8988T (cell line): ENCODE data around the gene DBN1.

Source experiments
- DNase-seq: peaks from one replicate; pipeline ENCODE4 v3.0.0; 2011

DBN1 gene

DNA sequence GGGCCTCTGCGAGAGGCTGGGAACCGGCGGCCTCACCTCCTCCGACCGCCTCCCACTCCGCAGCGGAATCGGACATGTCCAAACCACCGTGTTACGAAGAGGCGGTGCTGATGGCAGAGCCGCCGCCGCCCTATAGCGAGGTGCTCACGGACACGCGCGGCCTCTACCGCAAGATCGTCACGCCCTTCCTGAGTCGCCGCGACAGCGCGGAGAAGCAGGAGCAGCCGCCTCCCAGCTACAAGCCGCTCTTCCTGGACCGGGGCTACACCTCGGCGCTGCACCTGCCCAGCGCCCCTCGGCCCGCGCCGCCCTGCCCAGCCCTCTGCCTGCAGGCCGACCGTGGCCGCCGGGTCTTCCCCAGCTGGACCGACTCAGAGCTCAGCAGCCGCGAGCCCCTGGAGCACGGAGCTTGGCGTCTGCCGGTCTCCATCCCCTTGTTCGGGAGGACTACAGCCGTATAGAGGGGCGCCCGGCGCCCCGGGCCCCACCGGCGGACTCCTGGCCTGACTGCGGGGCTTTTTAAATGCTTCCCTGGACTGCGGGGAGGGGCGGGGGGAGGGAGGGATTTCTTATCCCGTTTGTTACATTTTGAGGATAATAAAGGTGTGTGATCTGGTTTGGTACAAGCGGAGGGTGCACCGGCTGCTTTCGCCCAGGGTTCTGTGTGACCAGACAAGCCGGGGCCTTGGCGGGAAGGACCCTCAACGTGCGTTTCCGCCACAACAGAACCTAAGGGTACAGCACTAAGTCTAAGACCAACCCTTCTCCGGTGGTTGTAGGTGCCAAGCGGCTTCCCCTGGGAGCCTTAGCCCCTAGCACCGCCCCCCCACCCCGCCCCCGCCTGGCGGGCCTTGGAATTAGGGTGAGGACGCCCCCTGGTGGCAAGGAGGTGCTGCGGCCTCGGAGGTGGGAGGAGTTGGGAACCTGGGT, 17.5 kb downstream of the DBN1 start:
- peak; percentile 99 for DNase-seq

DNA sequence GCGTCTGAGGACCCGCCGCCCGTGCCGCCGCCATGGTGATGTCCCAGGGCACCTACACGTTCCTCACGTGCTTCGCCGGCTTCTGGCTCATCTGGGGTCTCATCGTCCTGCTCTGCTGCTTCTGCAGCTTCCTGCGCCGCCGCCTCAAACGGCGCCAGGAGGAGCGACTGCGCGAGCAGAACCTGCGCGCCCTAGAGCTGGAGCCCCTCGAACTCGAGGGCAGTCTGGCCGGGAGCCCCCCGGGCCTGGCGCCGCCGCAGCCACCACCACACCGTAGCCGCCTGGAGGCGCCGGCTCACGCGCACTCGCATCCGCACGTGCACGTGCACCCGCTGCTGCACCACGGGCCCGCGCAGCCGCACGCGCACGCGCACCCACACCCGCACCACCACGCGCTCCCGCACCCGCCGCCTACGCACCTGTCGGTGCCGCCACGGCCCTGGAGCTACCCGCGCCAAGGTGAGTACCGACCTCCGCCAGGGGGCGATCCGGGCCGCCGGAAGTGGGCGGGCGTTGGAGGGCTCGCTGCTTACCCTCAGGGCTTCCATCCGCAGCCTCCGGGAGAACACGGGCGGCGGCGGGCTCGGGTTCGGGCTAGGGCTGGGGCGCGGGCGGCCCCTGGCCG, 18.3 kb downstream of the DBN1 start:
- DNase-seq: peak; percentile 96

DNA sequence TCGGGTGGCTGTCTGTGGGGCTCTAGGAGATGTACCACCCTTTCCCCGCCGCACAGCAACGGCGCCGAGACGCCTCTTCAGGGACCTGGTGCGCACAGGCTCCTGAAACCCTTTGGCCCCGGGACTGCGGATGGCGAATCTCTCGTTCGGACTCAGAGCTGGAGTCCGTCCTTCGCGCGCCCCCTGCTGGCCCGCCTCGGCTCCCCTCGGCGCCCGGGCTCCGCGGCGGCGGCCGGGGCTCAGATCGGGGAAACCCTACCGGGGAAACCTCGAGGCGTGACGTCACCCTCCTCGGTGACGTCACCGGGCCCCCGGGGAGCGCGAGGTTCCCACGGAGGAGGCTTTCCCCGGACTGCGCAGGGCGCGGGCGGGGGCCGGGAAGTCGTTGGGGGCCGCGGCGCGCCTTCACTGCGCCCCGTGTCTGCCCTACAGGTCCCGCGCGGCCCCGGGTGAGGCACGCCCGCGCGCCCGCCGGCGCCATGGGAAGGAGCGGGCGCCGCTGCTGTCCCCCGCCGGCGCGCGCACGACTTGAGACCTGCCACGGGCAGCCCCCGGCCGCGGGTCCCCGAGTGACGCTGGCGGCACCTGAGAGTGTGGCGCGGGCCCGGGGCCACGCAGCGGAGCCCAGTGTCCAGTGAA, 18.9 kb downstream of the DBN1 start:
- peak; percentile 100 for DNase-seq

DNA sequence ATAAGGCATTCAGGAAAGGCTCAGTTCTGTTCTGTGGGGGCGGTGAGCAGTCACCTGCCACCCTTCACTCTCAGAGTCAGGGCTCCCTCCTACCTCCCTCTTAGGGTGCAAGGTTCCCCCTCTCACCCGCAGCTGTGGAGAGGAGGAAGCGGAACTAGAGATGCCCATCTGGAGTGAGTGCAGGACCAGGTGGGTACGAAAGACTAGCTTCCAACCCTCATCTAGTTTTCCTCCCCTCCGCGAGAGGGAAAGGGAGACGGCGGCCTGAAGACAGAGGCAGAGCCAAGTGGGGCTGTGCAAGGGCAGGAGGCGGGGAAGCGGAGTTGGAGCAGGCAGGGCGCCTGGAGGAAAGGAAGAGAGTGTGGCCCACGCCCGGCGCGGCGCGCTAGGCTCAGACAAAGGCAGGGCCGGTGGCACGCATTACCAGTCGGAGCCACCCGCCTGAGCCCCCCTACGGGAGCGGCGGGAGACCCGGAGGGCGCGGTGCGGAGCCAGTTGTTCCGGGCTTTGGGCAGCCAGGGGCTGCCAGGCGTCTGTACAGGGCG, 19.5 kb downstream of the DBN1 start:
- DNase-seq: no peak

DNA sequence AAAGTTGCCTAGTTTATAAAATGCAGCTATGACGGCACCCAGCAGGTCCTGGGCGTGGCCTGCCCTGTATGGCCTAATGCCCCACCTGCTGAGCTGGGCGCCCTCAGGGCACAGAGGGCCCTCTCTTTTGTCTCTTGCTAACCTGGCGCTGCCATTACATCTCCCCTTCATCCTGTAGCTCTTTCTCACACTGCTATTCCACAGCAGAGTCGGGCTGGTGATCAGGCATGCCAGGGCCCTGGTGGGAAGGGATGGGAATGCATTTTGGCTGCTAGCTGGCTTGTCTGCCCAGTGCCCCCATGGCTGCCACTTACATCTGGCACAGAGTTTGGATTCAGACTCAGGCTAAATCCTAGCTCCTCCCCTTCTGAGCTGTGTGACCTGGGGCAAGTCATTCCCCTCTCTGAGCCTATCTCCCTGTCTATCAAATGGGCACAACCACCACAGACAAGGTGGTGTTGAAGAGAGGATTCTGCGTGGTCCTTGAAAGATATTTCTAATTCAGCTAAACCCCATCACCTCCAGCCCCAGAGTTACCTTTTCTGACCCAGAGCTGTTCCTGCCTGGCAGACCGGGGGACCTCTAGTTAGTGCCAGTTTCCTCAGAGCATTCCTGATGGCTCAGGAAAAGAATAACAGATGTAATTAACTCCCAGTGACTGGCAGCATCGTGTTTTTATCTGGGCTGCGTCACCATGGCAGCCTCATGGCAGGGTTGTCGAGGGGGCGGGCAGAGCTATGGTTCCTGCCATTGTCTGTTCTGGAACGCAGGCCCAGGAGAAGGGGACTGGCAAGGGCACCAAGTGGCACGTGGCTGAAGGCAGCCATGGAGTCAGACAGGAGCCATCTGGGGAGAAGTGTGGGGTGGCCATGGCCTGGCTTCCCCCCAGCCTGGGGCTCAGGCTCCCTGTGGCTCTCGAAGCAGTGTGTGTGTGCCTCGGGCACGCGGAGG, 20.5 kb downstream of the DBN1 start:
- no peak for DNase-seq

DNA sequence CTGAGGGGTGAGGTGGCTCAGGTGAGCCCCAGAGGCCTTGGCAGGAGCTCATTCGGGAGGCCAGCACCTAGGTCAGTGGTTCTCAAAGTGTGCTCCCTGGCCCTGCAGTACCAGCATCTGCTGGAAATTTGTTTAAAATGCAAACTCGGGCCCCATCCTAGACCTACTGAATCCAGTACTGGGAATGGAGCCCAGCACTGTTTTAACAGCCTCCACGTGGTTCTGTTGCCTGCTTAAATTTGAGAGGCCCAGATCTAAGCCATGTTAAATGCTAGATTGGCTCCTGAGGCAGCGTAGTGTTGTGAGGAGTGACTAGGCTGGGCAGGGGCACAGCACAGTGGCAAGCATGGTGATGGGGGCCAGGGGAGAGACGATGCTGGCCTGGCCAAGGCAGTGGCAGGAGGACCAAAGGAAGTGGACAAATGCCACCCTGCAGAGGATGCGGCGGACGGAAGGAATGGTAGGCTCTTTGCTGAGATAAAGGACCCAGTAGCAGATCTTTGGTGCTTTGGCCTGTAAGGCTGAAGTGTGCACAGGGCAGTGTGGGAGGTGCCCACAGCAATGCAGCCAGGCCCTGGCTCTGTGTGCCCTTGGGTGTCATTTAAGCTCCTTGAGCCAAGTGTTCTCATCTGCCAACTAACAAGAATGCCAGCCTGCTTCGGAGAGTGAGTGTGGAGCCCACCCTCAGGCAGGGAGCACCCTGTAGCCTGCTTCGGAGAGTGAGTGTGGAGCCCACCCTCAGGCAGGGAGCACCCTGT, 22.6 kb downstream of the DBN1 start:
- DNase-seq: no peak

DNA sequence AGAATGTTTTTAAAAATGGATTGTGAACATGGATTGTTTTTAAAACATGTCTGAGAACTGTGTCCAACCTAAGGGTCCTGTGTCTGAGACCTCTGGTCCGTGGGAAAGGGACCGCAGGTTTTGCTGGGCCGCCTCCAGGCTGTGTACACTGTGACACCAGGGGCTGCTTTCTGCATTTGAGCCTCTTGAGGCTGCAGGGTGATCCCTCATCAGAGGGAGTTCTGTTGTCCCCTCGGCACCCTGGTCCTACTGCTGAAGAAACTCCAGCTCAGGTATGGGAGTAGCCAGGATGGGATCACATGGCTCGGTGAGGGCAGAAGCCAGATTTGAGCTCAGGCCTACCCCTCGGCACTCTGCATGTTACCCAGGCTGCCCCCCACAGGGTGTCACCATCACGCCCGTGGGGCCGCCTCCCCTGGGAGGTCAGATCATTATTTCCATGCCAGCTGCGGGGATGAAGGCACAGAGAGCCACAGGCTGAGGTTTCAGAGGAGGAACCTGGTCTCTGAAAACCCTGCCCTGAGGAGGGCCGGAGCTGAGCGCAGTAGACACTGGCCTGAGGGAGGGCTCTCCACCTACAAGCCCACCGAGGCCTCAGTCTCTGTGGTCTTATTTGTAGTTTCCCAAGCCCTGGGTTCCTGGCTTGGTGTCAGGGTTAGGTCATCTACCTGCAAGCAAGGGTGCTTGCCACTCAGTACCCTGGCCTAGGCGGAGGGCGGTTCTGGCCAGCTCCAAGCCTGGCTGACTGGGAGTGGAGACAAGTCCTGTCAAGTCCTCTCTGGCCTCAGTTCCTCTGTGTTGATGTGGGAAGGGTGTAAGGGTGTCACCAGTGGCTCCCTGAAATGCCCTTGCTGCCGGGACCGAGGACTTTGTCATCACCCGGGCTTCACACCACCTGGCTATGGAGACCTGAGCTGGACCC, 24.0 kb downstream of the DBN1 start:
- DNase-seq: no peak

DNA sequence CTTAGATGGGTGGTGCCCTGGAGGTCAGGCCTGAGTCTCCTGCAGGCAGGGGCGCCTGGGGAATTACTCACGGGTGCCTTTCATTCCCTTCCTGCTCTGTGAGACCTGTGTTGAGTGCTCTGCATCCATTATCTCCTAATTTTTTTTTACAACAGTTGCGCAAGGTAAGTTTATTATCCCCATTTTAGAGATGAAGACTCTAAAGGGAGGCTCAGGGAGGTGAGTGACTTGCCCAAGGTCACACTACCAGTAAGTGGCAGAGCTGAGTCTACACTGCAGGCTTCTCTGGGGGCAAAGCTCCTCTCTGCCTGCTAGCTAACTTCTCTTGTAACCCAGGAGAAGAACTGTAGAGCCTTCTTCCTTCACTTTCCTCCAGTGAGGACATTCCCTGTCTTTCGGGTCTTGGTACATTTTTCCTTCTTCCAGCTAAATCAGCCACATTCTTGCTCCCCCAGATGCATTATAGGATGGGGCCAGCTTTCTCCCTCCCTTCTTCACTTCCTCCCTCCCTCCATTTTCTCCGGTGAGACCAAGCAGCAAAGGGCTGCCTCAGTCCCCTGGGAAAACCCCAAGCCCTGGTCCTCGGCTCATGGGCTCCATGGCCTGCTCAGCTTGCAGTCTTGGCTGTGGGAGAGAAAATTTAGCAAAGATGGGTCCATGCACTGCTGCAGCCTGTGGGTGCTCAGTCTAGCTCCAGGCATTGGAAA, 25.0 kb downstream of the DBN1 start:
- no peak for DNase-seq

DNA sequence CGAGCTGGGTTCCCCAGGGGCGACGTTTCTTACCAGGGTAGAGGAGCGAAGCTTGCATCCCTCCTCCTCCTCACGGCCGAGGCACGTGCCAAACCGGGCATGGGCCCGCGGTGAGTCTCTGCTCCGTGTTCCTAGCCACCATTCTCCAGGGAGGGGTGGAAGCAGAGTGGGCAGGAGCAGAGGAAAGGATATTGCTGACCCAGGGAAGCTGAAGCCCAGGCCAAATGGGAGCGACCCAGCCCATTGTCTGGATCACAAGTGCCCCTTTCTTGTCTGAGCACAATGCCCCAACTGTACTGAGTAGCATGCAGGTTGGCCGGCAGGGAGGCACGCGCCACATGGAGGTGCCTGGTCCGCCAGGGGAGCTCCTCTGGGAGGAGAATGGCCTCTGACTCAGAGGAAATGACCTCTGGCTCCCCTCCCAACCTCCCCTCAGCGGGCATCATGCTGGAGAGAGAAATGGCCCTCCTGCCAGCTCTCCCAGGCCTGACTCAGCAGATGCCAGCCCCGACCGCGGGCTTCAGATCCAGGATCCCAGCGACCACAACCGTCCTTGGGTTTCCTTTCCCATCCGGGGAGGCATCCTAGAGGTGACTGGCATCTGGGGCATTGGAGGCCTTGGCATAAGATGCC, 25.7 kb downstream of the DBN1 start:
- peak; percentile 93 for DNase-seq

DNA sequence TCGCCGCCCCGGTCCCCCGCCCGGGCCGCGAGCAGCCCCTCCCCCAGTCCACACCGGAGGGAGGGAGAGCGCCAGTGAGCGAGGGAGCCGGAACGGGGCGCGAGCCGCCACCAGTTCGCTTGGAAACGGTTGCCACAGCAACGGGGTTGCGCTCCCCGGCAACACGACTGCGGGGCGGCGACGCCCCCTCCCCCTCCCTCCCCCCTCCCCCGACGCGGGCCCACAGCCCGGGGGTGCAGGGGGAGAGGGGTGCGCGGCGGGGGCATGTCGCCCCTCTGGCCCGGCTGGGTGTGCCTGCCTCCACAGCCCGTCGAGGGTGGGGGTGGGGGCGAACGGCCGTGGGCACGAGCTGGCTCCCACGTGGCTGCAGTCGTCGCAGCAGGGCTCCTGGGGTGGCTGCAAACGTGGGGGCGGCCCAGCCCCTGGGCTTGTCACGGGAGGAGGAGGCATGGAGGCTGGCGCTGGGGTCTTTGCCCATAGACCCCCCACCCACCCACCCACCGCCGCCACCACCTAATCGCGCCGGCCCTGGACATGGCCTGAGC, 26.3 kb downstream of the DBN1 start:
- DNase-seq: peak; percentile 80

DNA sequence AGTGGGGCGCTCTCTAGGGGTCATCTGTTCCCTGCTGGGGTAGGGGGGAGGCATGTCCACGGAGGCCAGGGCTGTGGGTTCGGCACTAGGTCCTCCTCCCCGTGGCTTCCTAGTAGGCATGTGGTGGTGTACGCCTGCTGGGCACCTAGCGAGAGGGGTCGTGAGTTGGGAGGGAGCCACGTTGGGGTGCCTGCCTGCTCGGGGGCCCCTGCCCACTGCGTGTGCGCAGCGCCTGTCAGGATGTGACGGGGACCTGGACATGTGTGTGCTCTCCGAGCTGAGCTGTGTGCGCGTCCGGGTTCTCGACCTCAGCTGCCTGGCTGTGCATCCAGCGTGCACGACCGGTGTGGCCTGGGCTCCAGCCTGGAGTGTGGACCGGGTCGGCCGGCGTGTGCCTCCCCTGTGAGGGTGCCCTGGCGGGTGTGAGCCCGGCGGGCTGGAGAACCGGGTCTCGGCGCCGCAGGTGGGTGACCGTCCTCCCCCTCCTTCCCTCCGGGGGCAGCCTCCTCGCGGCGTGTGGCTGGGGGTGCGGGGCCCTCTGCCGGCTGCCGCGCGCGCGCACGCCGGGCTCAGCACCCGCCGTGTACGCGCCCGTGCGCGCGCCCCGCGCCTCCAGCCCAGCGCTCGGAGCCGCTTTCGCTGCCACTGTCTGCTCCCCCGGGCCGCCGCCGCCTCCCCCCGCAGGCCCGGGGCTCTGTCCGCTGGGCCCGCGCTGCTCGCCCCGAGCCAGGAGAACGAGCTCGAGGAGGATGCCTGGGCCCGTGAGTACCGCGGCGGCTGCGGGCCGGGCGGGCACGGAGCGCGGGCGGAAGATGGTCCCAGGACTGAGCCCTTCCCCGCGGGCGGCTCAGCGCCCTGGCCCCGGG, 27.0 kb downstream of the DBN1 start, which contains the start of gene PRR7:
Gene PRR7, plus strand, starts transcription at position 615 of the 866 bp plus-strand sequence. CDS start 8,254 bp downstream, outside the sequence.
- peak; percentile 99 for DNase-seq

DNA sequence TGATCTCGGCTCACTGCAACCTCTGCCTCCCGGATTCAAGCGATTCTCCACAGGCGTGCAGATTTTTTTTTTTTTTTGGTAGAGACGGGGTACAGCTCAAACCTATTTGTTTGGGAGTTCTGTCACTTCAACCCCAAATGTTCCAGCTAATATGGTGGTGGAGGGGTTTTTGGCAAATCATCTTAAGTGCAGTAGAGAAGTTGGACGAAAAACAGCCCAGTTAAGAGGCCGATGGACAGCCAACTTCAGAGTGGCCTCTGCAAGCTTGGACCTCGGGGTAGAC, 27.6 kb downstream of the DBN1 start:
- no peak for DNase-seq

DNA sequence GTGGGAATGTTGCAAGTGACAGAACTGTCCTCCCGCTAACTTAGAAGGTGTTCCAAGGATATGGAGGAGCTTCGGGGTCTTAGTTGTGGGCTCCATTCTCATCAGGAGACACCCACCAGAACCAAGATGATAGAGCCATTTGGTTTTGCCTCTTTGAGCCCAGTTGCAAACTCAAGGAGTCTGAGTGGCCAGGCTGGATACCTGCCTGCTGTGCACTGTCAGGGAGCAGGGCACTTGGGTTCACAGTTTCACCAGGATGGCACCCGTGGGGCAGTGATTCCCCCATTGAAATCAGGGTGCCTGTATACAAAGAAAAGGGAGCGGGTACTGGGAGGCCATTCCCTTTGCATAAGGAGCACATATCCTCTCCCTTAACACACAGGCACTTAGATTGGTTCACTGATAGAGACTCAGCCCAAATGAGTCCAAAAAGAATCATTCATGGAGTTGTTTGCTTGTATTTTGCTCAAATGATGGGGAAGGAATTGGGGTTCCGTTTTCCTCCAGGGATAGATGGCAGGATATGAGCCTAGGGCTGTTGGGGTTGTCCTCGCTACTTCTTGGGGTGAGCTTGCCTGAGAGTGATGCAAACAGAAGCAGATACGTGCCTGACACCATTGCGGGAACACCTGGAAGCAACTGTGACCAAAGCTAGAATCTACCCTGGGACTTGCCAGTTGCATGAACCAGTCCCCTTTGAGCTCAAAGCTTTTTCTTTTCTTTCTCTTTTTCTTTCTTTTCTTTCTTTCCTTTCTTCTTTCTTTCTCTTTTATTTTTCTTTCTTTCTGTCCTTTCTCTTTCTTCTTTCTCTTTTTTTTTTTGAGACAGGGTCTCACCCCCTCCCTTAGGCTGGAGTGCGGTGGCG, 28.1 kb downstream of the DBN1 start:
- DNase-seq: no peak

DNA sequence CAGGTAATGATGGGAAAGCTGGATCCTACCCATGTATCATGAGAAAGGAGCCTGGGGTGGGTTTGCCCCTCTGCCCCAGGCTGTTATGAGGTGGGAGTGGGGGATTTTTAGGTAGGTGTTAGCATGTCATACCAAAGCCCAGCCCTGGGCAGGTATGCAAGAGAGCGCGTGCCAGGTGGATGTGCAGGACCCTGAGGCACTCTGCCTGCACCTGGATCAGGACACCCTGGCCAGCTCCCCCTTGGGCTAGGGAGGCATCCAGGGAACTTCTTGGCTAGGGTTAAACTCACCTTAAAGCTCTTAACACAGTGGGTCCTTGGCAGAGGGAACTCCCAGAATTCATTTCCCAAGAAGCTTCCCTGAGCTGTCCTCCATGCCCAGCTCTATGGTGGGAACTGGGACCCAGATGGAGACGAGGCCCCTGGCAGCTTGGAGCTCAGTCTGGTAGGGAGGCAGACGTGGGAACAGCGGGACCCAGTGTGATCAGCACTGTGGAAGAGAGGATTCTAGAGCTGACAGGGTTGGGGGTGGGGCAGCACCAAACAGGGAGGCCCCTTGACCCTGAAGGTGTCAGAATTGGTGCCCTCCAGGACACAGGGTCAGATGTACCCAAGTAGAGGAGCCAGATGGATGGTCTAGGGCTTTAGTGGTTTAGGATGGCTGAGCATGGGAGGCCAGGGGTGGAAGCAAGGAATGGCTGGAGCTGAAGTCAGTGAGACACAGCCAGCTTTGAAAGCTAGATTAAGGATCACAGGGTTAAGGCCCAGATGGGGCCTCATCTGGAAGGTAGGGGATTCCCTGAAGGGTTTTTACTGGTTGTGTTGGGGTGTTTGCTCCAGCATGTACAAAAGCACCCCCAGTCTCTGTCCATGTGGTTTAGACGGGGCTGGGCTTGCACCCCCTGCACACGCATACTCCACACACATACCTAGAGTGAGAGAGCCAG, 29.1 kb downstream of the DBN1 start:
- DNase-seq: no peak

DNA sequence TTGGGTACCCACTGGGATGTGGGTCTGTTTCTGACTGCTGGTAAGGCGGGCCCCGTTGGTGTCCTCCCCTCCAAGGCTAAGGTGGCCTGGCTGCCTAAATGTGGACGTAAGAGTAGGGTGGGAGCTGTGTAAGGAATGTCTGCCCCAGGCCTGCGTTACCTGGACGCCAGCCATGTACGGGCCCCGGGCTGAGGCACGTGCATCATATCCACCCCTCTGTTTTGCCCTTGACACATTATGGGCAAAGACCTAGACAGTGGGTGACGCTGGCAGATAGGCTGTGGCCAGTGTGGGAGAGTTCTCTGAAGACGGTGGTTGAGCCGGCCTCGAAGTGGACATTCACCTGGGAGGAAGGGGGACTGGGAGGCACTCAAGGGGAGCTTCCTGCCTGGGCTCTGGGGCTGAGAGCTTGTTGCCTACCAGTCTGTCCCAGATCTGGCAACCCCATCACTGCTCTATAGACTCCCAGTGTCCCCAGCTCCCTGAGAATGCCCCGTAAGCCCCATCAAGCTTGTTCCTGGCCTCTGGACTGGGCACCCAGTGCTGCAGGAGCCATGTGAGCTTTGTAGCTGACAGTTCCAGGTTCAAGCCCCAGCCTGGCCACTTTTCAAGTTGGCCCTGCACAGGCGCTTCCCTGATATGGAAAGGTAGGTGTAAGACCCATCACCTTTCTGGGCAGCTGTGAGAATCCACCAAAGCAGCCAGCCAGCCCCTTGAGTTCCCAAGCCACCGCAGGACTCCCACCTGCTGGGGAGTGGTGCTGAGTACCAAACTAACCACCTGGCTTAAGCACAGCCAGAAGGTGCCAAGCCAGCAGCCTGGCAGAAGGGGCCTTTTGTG, 30.1 kb downstream of the DBN1 start:
- DNase-seq: no peak
